GM12801 (cell line): ENCODE measurements around the gene PRKCH.

Experiments used
- TF ChIP-seq, protein P1 (sequence below): IDR thresholded peaks from one replicate; pipeline ENCODE4 v1.5.1; 2011; ENCODE audit warnings: control low read depth; ENCODE audit not compliant: insufficient read length; ENCODE audit errors: extremely low read depth

PRKCH gene

GRCh38 chr14:61508526-61508925, 187.1 kb downstream of the PRKCH start:
- TF ChIP-seq, protein P1, sequence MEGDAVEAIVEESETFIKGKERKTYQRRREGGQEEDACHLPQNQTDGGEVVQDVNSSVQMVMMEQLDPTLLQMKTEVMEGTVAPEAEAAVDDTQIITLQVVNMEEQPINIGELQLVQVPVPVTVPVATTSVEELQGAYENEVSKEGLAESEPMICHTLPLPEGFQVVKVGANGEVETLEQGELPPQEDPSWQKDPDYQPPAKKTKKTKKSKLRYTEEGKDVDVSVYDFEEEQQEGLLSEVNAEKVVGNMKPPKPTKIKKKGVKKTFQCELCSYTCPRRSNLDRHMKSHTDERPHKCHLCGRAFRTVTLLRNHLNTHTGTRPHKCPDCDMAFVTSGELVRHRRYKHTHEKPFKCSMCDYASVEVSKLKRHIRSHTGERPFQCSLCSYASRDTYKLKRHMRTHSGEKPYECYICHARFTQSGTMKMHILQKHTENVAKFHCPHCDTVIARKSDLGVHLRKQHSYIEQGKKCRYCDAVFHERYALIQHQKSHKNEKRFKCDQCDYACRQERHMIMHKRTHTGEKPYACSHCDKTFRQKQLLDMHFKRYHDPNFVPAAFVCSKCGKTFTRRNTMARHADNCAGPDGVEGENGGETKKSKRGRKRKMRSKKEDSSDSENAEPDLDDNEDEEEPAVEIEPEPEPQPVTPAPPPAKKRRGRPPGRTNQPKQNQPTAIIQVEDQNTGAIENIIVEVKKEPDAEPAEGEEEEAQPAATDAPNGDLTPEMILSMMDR: no peak

GRCh38 chr14:61510736-61511557, 189.6 kb downstream of the PRKCH start:
- TF ChIP-seq, protein P1: no peak

DNA sequence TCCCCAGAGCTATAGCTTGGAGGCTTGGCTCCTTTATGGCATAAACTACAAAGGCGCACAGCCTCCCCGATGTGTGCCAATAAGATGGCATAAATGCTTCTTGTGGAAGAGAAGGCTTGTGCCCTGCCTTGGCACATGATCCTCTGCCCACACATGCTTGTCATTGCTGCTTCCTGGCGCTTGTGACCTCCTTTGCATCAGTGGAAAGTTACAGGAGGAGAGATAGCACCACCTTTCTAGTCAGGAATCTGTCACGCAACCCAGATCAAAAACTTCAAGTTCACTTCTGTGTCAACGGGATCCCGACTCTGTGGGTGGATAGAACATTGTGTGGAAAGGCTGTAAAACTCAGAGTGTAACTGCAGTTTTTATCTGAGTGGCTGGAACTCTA, 190.2 kb downstream of the PRKCH start:
- TF ChIP-seq, protein P1: no peak

DNA sequence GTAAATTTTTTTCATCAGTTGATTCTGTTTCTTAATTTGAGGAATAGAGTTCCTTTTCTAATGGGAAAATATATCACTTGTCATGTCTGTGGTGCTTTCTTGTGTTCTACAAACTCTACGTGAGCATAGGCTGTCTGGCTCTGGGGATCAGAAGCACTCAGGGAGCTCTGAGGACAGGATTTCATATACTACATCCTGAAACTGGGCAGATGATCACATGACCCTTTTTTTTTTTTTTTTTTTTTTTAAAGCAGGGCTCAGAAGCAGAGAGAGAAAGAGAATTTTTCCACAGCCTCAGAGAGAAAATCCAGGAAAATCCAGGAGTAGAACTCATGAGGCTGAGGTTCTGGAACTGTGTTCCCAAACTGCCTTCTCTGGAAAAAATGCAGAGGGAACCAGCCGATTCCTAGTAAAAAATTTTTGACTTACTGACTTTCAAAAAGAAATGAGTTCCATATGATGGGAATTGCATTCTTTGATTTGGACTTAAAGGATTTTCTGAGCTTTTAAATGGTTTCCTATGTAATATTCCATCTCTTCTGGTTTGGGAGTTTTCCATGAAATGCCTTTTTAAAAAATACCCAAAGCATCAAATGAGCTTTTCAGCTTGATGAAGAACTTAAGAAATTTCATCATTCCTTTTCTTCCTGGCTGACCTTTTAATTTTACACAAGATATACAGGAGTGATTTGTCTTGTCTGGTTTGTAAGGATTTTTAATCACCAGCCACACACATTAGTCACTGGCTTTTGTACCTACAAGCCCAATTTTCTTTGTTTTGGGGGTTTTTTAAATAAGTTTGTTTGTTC, 190.9 kb downstream of the PRKCH start:
- TF ChIP-seq, protein P1: no peak

GRCh38 chr14:61513986-61514830, 192.8 kb downstream of the PRKCH start:
- TF ChIP-seq, protein P1: no peak

DNA sequence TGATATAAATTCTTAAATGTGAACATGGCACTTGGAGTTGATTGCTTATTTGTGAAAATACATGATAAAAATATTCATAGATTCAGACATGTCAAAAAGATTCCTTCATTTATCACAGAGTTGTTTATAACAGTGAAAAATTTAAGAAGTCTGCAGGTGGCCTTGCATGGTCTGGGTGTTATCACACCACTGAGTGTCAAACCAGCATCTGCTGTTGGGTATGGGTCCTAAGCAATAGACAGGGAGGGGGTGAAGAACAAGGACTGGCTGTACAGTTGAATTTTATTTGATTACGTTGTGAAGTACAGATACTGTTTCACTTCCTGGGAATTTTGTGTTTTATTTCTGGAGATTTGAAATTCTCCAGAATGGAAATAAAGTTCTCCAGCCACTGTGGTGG, 193.5 kb downstream of the PRKCH start:
- TF ChIP-seq, protein P1: no peak
